NCI-H524 (cell line): Measurements from ENCODE around the gene TCEA2.

Experiments used
- DNase-seq, 2 experiments: peaks; one replicate each; lab custom pipeline; 2025; lab: John Stamatoyannopoulos, UW

The TCEA2 gene

GRCh38 chr20:64065062-64065973 is 2.3 kb downstream of the TCEA2 start:
- no peak for DNase-seq

DNA sequence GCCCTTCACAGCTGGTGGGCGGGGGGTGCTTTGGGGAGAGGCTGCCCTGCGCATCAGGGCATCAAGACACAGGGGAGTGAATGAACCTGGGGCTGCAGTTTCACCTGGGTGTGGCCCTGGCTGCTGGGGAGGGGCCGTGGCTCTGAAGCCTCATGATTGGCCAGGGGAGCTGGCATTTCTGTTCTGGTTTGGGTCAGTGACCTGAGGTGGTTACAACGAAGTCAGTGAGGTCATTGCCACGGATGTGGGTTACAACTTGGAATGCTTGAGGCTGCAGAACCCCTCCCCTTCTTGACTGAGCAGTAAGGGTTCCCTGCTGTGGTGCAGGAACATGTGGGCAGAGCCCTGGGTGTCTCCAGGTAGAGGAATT is 3.0 kb downstream of the TCEA2 start:
- no peak for DNase-seq

DNA sequence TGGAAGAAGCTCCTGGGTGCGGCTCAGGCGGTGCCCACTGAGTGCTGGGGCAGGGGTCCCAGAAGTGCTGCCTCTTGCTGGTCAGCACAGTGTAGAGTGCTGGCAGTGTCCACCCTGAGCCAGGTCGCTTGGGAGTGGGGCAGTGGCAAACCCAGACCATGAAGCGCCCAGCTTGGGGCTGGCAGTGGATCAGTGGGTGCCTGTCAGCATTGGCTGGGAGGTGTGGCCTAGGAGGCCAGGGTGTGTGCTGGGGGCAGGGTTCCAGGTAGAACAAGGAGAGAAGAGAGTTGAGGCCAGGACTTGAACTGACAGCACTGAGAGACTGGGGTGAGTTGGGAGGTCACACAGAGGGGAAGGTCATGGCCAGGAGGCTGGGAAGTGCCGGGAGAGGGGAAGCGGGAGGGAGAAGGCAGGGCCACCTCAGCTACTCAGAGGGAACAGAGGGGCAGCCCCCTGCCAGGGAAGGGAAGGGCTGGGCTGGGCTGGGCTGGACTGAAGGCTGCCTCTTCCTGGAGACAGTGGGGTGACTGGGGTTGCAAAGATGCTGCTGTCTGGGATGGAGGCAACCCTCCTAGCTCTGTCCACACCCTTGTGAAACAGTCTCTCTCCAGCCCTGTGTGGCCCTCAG is 4.1 kb downstream of the TCEA2 start:
- no peak for DNase-seq

DNA sequence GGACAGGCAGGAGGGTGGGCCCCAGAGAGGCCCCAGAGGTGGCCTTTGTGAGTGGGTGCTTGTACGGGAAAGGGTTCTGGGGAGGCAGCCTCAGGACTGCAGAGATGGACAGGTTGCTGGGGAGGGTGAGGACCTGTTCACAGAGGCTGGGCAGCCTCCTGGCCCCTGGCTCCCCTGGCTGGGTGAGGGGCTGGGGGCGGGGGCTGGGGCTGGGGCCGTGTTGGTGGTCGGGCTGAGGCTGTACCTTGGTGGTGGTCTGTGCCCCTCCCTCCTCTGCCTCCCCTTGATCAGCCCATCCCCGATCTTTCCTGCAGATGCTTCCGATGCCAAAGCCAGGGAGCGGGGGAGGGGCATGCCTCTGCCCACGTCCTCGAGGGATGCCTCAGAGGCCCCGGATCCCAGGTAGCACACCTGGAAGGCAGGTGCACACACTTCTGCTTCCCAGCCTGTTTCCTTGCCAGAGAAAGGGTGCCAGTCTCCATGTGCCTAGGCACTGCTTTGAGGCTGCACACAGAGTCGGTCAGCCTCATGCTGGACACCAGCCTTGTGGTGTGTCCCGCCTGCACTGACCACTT is 4.8 kb downstream of the TCEA2 start:
- no peak for DNase-seq

GRCh38 chr20:64068386-64069208 is 5.6 kb downstream of the TCEA2 start:
- DNase-seq, result no peak

DNA sequence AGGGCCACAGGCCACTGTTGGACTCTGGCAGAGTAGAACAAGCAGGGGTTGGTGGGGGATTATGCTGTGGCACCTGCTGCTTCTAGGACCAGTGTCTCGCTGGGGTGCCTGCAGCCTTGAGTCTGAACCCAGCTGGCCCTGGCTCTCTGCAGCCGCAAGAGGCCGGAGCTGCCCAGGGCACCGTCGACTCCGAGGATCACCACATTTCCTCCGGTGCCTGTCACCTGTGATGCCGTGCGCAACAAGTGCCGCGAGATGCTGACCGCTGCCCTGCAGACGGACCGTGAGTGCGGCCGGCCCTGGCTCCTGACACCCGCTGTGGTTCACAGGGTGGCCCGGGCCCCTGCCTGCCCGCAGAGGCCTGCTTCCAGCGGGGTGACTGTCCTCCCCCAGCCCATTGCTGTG is 6.2 kb downstream of the TCEA2 start:
- DNase-seq, result no peak

DNA sequence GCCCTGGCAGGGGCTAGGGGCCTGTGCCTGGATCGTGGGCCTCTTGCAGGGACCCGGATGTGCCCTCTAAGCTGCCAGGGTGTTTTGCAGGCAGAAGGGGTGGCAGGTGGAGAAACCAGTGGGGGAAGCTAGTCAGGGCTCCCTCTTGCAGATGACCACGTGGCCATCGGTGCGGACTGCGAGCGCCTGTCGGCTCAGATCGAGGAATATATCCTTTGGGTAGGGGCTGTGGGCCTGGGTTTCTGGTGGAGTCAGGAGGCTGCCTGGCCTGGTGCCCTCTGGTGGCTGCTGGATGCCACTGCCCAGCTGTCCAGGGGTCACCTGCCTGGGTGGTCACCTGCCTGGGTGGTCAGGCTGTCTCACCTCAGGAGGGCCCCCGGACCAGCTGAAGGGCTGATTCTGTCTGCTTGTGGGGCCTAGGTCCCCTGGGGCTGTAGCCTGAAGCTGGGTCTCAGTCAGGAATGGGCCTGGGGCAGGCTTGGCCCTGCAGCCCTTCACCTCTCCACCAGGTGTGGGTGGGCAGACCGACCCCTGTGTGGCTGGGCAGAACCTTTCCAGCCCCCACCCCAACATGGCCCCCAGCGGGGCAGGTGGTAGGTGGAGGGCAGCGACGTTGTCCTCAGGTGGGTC is 6.7 kb downstream of the TCEA2 start:
- DNase-seq, result peak in 1 of 2 experiments; percentile 35

GRCh38 chr20:64070244-64070993 is 7.4 kb downstream of the TCEA2 start:
- DNase-seq, result no peak

DNA sequence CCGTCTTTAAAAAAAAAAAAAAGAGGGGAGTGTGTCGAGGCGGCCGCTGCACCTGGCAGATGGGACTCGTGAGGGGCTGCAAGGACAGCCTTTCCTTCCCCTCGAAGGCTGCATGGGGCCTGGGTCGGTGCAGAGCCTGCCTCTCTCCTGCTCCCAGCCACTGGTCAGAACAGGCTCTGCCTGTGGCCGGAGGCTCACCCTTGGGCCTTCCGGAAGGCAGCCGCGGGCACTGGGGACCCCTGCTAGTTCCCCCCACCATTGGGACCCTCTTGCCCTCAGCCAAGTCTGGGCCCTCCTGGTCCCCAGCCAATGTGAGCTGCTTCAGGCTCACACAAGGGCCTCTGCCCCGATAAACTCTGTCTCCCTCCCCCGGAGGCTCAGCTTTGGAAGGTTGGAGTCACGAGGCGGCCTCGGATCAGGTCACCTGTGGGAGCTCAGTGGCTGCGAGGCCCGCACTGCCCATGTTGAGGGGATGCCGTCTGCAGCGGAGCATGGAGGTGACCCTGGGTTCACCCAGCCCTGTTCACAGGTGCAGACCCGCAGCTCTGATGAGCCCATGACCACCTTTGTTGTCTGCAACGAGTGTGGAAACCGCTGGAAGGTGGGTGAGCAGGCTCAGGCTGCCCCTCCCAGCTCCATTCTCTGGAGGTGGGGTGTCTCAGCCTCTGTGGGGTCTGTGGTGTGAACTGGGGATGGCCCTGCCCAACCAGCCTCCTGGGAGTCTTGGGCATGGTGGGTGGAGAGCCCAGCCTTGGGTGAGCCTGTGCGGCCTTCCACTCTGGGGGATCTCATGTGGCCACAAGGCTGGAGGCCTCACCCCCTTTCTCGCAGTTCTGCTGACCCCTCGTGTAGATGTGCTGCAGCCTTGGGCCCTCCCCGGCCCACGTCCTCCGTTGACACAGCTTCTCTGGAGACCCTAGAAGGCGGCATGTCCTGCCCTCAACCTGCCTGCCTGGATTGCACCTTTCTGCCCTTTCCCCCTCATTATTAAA is 8.6 kb downstream of the TCEA2 start:
- no peak for DNase-seq

- no peak for DNase-seq
Measured at GRCh38 chr20:64072498-64073063, 9.6 kb downstream of the TCEA2 start.

DNA sequence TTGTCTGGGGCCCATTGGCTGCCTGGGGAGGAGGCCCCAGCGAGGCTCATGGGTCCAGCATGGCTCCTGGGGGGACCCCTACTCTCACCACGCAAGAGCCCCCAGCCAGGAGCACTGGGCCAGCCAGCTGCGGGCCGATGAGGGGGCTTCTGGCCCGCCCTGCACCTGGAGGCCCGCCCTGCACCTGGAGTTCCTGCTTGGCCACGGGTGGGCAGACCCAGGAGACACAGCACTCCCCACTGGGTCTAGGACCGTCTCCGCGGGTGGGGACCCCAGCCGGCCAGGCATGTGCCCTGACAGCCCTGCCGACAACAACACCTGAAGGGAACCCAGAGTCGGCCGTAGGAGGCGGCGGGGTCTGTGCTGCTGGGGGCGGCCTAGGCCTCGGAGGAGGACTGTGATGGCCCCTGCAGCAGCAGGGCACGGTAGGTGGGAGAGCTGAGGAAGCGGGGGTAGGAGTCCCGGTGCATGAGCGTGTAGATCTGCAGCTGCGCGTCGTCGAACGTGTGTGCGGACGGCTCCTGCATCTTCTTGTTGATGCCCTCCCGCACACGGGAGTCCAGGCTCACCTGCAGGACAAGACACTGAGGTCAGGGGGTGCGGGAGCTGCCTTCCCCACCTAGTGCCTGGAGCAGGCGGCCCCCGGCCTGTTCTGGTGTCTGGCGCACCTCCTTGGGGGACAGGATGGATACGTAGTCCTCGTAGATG is 10.6 kb downstream of the TCEA2 start:
- no peak for DNase-seq

GRCh38 chr20:64074184-64074789 is 11.3 kb downstream of the TCEA2 start:
- no peak for DNase-seq

- DNase-seq, result no peak
Measured at GRCh38 chr20:64074963-64075362, 12.0 kb downstream of the TCEA2 start.

DNA sequence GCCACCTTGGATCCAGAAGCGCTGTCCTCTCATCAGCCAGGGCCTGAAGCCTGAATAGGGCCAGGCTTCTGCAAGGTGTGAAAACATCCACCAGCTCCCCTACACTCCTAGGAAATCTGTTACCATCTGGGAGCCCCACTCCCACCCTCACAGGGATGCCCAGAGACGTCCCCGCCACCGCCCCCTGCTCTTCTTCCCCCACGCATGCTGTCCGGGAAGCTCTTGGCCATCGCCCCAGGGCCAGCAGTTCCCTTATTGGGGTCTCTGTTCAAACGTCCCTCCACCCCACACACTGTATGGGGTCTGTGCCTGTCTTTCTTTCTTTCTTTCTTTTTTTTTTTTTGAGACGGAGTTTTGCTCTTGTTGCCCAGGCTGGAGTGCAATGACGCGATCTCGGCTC is 12.6 kb downstream of the TCEA2 start:
- no peak for DNase-seq

DNA sequence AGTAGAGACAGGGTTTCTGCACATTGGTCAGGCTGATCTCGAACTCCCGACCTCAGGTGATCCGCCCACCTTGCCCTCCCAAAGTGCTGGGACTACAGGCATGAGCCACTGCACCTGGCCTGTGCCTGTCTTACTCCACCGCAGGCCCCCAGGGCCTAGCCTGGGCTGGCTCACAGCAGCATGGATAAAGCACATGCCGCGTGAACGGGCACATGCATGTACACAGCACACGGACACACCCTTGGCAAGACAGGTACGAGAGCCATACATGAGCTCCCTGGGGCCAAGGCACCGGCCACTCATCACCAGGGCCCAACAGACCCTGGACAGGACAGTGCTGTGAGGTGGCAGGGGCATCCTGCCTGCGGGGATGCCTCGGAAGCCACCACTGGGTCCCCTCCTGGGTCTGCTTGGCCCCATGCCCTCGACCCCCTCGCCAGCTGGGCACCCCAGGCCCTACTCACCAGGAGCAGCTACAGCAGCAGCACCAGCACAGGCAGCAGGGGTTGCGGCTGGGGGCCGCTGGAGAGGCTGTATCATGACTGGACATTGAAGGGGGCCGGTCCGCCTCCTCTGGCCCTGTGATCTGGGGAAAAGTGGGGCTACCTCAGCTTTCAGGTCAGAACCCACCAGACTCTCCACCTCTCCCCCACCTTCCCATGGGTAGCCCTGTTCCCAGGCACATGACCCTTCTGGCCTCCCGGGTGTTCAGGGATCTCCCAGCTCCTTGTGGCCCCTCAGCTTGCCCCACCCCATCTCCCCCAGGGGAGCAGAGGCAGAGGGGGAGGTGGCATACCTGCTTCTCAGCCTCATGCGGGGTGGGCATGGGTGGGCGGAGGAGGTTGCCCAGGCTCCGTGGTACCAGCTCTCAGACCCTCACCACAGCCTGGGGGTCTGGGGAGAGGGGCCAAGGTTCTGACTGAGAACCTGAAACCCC is 13.3 kb downstream of the TCEA2 start:
- DNase-seq, result no peak

DNA sequence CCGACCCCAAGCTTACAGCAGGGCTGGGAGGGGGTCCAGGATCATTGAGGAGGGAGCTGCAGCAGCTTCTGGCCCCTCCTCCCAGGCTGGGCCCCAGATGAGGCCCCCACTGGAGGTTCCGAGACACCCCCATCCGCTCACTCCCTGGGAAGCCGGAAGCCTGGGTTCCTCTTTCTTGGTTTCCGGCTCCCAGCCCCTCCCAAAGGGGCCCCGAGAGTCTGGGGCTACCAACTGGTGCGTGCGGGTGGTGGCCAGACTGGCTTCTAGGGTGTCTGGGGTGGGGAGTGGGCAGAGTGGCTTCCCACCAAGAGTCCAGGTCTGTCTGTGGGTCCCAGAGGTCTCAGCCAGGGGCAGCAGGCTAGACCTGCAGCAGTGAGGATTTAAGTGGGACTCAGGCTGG is 14.1 kb downstream of the TCEA2 start:
- DNase-seq, result no peak

GRCh38 chr20:64077541-64077875 is 14.5 kb downstream of the TCEA2 start:
- DNase-seq, result no peak
